ENCODE measurements around the gene TGFBR3.

DNA sequence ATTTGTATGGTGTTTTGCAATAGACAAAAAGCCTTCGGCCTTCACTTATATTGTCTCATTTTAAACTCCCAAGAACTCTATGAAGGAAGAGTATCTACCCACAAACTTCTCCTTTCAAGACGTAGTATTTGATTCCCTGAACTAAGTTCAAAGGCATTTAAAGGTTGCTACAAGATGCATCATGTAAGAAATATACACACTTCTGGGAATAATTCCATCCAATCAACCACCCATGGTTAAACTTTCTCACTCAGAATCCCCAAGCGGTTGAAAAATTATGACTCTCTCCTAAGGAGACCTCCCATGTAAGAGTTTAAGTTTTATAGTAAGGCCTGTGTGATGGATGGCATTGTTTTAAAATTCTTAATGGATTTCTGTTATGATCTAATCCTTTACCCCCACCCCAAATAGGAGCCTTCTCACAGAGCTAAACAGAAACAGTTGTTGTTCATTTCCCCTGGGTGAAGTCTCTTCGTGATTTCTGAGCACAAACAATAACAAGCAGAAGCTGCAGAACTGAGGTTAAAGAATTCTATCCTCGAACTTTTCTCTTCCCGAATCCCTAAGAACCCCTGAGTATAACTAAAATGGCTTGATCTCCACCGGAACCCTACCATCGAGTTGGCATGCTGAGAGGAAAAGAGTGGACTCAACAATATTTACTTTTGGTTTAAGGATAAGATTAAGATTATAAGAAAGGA is 185.0 kb downstream of the TGFBR3 start:
- TF ChIP-seq, protein P1, sequence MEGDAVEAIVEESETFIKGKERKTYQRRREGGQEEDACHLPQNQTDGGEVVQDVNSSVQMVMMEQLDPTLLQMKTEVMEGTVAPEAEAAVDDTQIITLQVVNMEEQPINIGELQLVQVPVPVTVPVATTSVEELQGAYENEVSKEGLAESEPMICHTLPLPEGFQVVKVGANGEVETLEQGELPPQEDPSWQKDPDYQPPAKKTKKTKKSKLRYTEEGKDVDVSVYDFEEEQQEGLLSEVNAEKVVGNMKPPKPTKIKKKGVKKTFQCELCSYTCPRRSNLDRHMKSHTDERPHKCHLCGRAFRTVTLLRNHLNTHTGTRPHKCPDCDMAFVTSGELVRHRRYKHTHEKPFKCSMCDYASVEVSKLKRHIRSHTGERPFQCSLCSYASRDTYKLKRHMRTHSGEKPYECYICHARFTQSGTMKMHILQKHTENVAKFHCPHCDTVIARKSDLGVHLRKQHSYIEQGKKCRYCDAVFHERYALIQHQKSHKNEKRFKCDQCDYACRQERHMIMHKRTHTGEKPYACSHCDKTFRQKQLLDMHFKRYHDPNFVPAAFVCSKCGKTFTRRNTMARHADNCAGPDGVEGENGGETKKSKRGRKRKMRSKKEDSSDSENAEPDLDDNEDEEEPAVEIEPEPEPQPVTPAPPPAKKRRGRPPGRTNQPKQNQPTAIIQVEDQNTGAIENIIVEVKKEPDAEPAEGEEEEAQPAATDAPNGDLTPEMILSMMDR (IDR thresholded peaks at IDR 0.05): no peak
- no peak for TF ChIP-seq POLR2A (IDR thresholded peaks at IDR 0.05)
